GM18858 (cell line): ENCODE results near the gene TEP1.
"Not testable (repeated sequence)": the region's sequence is repeated elsewhere in the genome, so short reads cannot be mapped to it uniquely, and the experiment has no call there.

Experiments used
- ATAC-seq: cut with Tn5 transposase; IDR thresholded peaks from one replicate; pipeline ENCODE4 v1.9.1; 2021; ENCODE audit not compliant: unreplicated experiment

Gene TEP1

GRCh38 chr14:20412876-20413743 lies at the start of gene TEP1:
TEP1 (minus strand) TSS chr14:20413501; CDS start chr14:20408439, 5,062 bp downstream.
- ATAC-seq = peak; percentile 40

- ATAC-seq = peak; percentile 93
Measured at GRCh38 chr14:20461225-20462141, 48.2 kb upstream of the TEP1 start, which contains the start of gene PIP4P1. PIP4P1 (minus strand) TSS chr14:20461434; CDS start chr14:20461325, 109 bp downstream.

- ATAC-seq = no peak
Measured at GRCh38 chr14:20460458-20461224, 47.3 kb upstream of the TEP1 start.

GRCh38 chr14:20458031-20458789 lies 44.9 kb upstream of the TEP1 start:
- no peak for ATAC-seq

- no peak for ATAC-seq
Measured at GRCh38 chr14:20456971-20457370, 43.7 kb upstream of the TEP1 start.

- ATAC-seq = peak; percentile 26
Measured at GRCh38 chr14:20455355-20456300, 42.3 kb upstream of the TEP1 start.

GRCh38 chr14:20454516-20455354 lies 41.4 kb upstream of the TEP1 start, which contains the start of the genes APEX1 and OSGEP:
APEX1 (plus strand) TSS chr14:20455226; CDS start chr14:20455646, 420 bp downstream.
OSGEP (minus strand) TSS chr14:20454812; CDS start chr14:20454683, 129 bp downstream.
- ATAC-seq = peak; percentile 80

GRCh38 chr14:20452831-20453230 lies 39.5 kb upstream of the TEP1 start:
- not testable (repeated sequence) for ATAC-seq

GRCh38 chr14:20446889-20447288 lies 33.6 kb upstream of the TEP1 start:
- ATAC-seq = no peak

GRCh38 chr14:20443650-20444049 lies 30.3 kb upstream of the TEP1 start:
- ATAC-seq = not testable (repeated sequence)

- ATAC-seq = no peak
Measured at GRCh38 chr14:20441461-20441860, 28.2 kb upstream of the TEP1 start.

- ATAC-seq = peak; percentile 86
Measured at GRCh38 chr14:20440882-20441281, 27.6 kb upstream of the TEP1 start.

- no peak for ATAC-seq
Measured at GRCh38 chr14:20440465-20440864, 27.2 kb upstream of the TEP1 start.

- ATAC-seq = no peak
Measured at GRCh38 chr14:20438664-20439063, 25.4 kb upstream of the TEP1 start.

- ATAC-seq = no peak
Measured at GRCh38 chr14:20436363-20436755, 23.1 kb upstream of the TEP1 start.

- ATAC-seq = no peak
Measured at GRCh38 chr14:20435582-20436362, 22.5 kb upstream of the TEP1 start, which contains the start of gene KLHL33. KLHL33 (minus strand) TSS chr14:20436166; CDS start chr14:20435811, 355 bp downstream.
